GM18951 (cell line): ENCODE measurements around the gene COX15.

ENCODE experiments used
- POLR2A ChIP-seq: IDR thresholded peaks from 4 replicates; pipeline ENCODE4 v1.6.1; 2011; ENCODE audit warnings: mild to moderate bottlenecking; ENCODE audit not compliant: insufficient read length, insufficient read depth; ENCODE audit errors: extremely low read depth
- in situ Hi-C: fragments of 300-500 bp; cut with MboI; formaldehyde crosslinking; loops from one replicate; pipeline ENCODE4 v1.12.0; 2022; ENCODE audit warnings: low sequenced_read_pairs, mixed read lengths, inconsistent platforms; ENCODE audit not compliant: unreplicated experiment

The COX15 gene

GRCh38 chr10:99732033-99732842, at the start of gene COX15, which contains the start of gene CUTC:
Gene COX15 (minus strand): TSS chr10:99732127. CDS start chr10:99732049, 78 bp downstream.
Gene CUTC (plus strand): TSS chr10:99732234. CDS start chr10:99732349, 115 bp downstream.
- peak; percentile 94 for TF ChIP-seq POLR2A
- in situ Hi-C loops: no loop called here

- in situ Hi-C loops: no loop called here
- TF ChIP-seq POLR2A: no peak
Observed at GRCh38 chr10:99779335-99779734, 47.4 kb upstream of the COX15 start.

- in situ Hi-C loops: no loop called here
- no peak for TF ChIP-seq POLR2A
Observed at GRCh38 chr10:99777918-99778714, 46.2 kb upstream of the COX15 start.

- in situ Hi-C loops: no loop called here
- no peak for TF ChIP-seq POLR2A
Observed at GRCh38 chr10:99775850-99776249, 43.9 kb upstream of the COX15 start.

GRCh38 chr10:99770408-99771045, 38.6 kb upstream of the COX15 start:
- no peak for TF ChIP-seq POLR2A
- in situ Hi-C loops: no loop called here

GRCh38 chr10:99769706-99770105, 37.8 kb upstream of the COX15 start:
- no peak for TF ChIP-seq POLR2A

GRCh38 chr10:99768556-99768955, 36.6 kb upstream of the COX15 start:
- in situ Hi-C loops: no loop called here

More at GRCh38 chr10:99769706-99770105, 37.8 kb upstream of the COX15 start:
- in situ Hi-C loops: no loop called here

GRCh38 chr10:99767901-99768300, 36.0 kb upstream of the COX15 start:
- in situ Hi-C loops: no loop called here
- no peak for TF ChIP-seq POLR2A

More at GRCh38 chr10:99768556-99768955, 36.6 kb upstream of the COX15 start:
- TF ChIP-seq POLR2A: no peak

- TF ChIP-seq POLR2A: no peak
- in situ Hi-C loops: no loop called here
Observed at GRCh38 chr10:99766302-99766681, 34.4 kb upstream of the COX15 start.

- in situ Hi-C loops: no loop called here
Observed at GRCh38 chr10:99765672-99766301, 33.9 kb upstream of the COX15 start.

GRCh38 chr10:99761365-99761764, 29.4 kb upstream of the COX15 start:
- TF ChIP-seq POLR2A: no peak
- in situ Hi-C loops: no loop called here

More at GRCh38 chr10:99765672-99766301, 33.9 kb upstream of the COX15 start:
- no peak for TF ChIP-seq POLR2A

- in situ Hi-C loops: no loop called here
Observed at GRCh38 chr10:99760321-99760720, 28.4 kb upstream of the COX15 start.

GRCh38 chr10:99758211-99758891, 26.4 kb upstream of the COX15 start:
- TF ChIP-seq POLR2A: no peak
- in situ Hi-C loops: no loop called here

More at GRCh38 chr10:99760321-99760720, 28.4 kb upstream of the COX15 start:
- TF ChIP-seq POLR2A: no peak
